Mesodermal cell (in vitro differentiated cells): ENCODE data around the gene LHPP.

Experiments
- H3K27ac ChIP-seq: 2 replicates; pipeline ENCODE4 v1.7.0; 2013; ENCODE audit warnings: mild to moderate bottlenecking, low read depth, low read length, moderate library complexity; ENCODE audit not compliant: severe bottlenecking
- H3K36me3 ChIP-seq: 2 replicates; pipeline ENCODE4 v1.7.1; 2013; ENCODE audit warnings: mild to moderate bottlenecking, low read length, moderate library complexity; ENCODE audit not compliant: control insufficient read depth, insufficient read depth
- H3K4me1 ChIP-seq: one replicate; pipeline ENCODE4 v1.7.1; 2013; ENCODE audit warnings: mild to moderate bottlenecking, low read length; ENCODE audit not compliant: insufficient read depth, control insufficient read depth, poor library complexity, severe bottlenecking
- H3K4me3 ChIP-seq: 2 replicates; pipeline ENCODE4 v1.7.0; 2013; ENCODE audit warnings: low read length, control low read depth, mild to moderate bottlenecking; ENCODE audit not compliant: insufficient read depth, poor library complexity, severe bottlenecking; ENCODE audit errors: extremely low read depth
- H3K9me3 ChIP-seq: 2 replicates; pipeline ENCODE4 v1.7.1; 2013; ENCODE audit warnings: mild to moderate bottlenecking, low read length, moderate library complexity; ENCODE audit not compliant: control insufficient read depth
- WGBS, 2 experiments: methylation state at CpG; one replicate each; pipeline ENCODE4 v1.1.5; 2013; ENCODE audit warnings: missing lambda C conversion rate in 2 of 2; ENCODE audit not compliant: insufficient coverage in 2 of 2; 5-methylcytosine and 5-hydroxymethylcytosine counted together

The LHPP gene

GRCh38 chr10:124590216-124591122, 128.8 kb downstream of the LHPP start:
- Histone ChIP-seq H3K9me3 (peaks cover 7% of the 10 kb centered on the region), H3K4me1 (peaks cover 9% of the 10 kb centered on the region), H3K27ac (no peak overlapping the region), H3K36me3 (no peaks in the 10 kb centered on the region), H3K4me3 (no peak overlapping the region)
- WGBS, 2 experiments: 88 to 93% methylated on average over 21 of the region's 23 CpGs

- 83 to 92% methylated on average over 2 of the region's 5 CpGs for WGBS, 2 experiments
- no peak overlapping the region for H3K27ac ChIP-seq
- no peaks in the 10 kb centered on the region for H3K36me3 ChIP-seq
- peaks cover 8% of the 10 kb centered on the region for H3K4me1 ChIP-seq
- H3K9me3 ChIP-seq: peaks cover 7% of the 10 kb centered on the region
- H3K4me3 ChIP-seq: no peak overlapping the region
Measured at GRCh38 chr10:124591123-124591495, 129.5 kb downstream of the LHPP start.

GRCh38 chr10:124592101-124592500, 130.5 kb downstream of the LHPP start:
- 94% methylated on average over 4 to 7 of the region's 7 CpGs for WGBS, 2 experiments

GRCh38 chr10:124592736-124593430, 131.3 kb downstream of the LHPP start:
- Histone ChIP-seq H3K9me3 (peaks cover 7% of the 10 kb centered on the region), H3K4me1 (peaks cover 6% of the 10 kb centered on the region), H3K36me3 (no peaks in the 10 kb centered on the region), H3K4me3 (no peak overlapping the region), H3K27ac (no peak overlapping the region)
- 94% methylated on average over 23 to 25 of the region's 26 CpGs for WGBS, 2 experiments

More at GRCh38 chr10:124592101-124592500, 130.5 kb downstream of the LHPP start:
- H3K27ac ChIP-seq: no peak overlapping the region
- H3K9me3 ChIP-seq: peaks cover 7% of the 10 kb centered on the region
- H3K4me1 ChIP-seq: peaks cover 6% of the 10 kb centered on the region
- no peak overlapping the region for H3K4me3 ChIP-seq
- H3K36me3 ChIP-seq: no peaks in the 10 kb centered on the region

- H3K4me1 ChIP-seq: peaks cover 6% of the 10 kb centered on the region
- WGBS, 2 experiments: 96 to 97% methylated on average over 17 of the region's 17 CpGs
Measured at GRCh38 chr10:124593431-124593985, 131.9 kb downstream of the LHPP start.

GRCh38 chr10:124594240-124594639, 132.6 kb downstream of the LHPP start:
- Histone ChIP-seq H3K9me3 (peaks cover 7% of the 10 kb centered on the region), H3K36me3 (no peaks in the 10 kb centered on the region), H3K27ac (no peak overlapping the region), H3K4me1 (no peaks in the 10 kb centered on the region), H3K4me3 (no peak overlapping the region)
- 89 to 93% methylated on average over 1 to 2 of the region's 6 CpGs for WGBS, 2 experiments

More at GRCh38 chr10:124593431-124593985, 131.9 kb downstream of the LHPP start:
- H3K4me3 ChIP-seq: no peak overlapping the region
- H3K36me3 ChIP-seq: no peaks in the 10 kb centered on the region
- peaks cover 7% of the 10 kb centered on the region for H3K9me3 ChIP-seq
- H3K27ac ChIP-seq: no peak overlapping the region

GRCh38 chr10:124595143-124595883, 133.7 kb downstream of the LHPP start:
- no peaks in the 10 kb centered on the region for H3K36me3 ChIP-seq
- H3K4me1 ChIP-seq: no peaks in the 10 kb centered on the region
- H3K4me3 ChIP-seq: no peak overlapping the region
- no peak overlapping the region for H3K27ac ChIP-seq
- peaks cover 7% of the 10 kb centered on the region for H3K9me3 ChIP-seq
- 87 to 91% methylated on average over 9 of the region's 9 CpGs for WGBS, 2 experiments

GRCh38 chr10:124596116-124596785, 134.6 kb downstream of the LHPP start:
- 91 to 94% methylated on average over 18 of the region's 18 CpGs for WGBS, 2 experiments
- Histone ChIP-seq H3K4me1 (no peaks in the 10 kb centered on the region), H3K9me3 (peaks cover 6% of the 10 kb centered on the region), H3K36me3 (no peaks in the 10 kb centered on the region), H3K27ac (no peak overlapping the region), H3K4me3 (no peak overlapping the region)

GRCh38 chr10:124596962-124597845, 135.6 kb downstream of the LHPP start:
- Histone ChIP-seq H3K9me3 (no peaks in the 10 kb centered on the region), H3K36me3 (no peaks in the 10 kb centered on the region), H3K27ac (no peak overlapping the region), H3K4me3 (no peak overlapping the region), H3K4me1 (no peaks in the 10 kb centered on the region)
- 95 to 96% methylated on average over 16 to 18 of the region's 21 CpGs for WGBS, 2 experiments
